Transverse colon (tissue), 4 donors: ENCODE measurements around the gene LSM14A.

Experiments used
- EP300 ChIP-seq: sonication (generic); formaldehyde crosslinking; IDR thresholded peaks from one replicate; pipeline ENCODE4 v1.6.1; 2017; ENCODE audit warnings: antibody characterized with exemption, low read depth
- POLR2A ChIP-seq: fragments of 450-650 bp; IDR thresholded peaks from one replicate; pipeline ENCODE4 v1.6.1; 2016; ENCODE audit warnings: antibody characterized with exemption, mild to moderate bottlenecking, moderate library complexity
- POLR2AphosphoS5 ChIP-seq, 3 donors: sonication (generic); formaldehyde crosslinking; IDR thresholded peaks; one replicate each; pipeline ENCODE4 v1.6.1; 2016; ENCODE audit warnings: antibody characterized with exemption in 3 of 3
- TF ChIP-seq, protein P1 (sequence below), 5 experiments: fragments of 200-600 bp in 3 of 5; fragments of 450-650 bp in 2 of 5; sonication (generic) in 3 of 5; IDR thresholded peaks; 1 replicate in 2 of 5; 2 replicates in 3 of 5; pipeline ENCODE4 v1.5.1; 2016 to 2017; ENCODE audit warnings: antibody characterized with exemption in 5 of 5, inconsistent platforms in 3 of 5, mild to moderate bottlenecking in 2 of 5, moderate library complexity in 1 of 5

DNA sequence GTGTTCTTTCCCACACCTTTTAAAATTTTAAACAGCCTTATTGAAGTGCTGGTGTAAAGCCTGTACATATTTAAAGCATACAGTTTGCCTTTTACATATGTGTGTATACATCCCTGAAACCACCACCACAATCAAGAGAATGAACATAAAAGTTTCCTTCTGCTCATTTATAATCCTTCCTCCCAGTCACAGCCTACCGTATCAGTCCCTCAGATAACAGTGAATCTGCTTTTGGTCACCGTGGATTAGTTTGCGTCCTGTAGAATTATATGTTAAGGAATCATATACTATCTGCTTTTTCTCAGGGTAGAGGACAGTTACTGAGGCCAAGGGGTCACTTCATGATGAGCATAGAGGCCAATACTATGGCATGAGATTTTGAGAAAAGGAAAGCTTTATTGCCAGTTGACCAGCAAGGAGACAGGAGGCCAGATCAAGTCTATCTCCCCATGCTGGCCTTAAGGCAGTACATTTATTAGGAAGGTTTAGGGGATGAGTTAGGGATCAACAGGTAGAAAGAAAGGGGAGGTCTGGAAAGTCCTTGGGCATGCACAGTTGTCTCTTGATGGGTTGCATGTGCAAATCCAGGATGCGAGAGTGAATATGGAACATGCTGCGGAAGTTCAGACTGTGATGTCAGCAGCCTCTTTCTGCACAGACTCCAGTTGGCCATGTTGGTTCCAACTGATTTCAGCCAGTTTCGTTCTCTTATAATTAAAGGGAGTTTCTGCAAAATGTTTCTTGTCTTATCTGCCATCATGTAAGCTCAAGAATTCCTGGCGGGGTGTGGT, 36.3 kb upstream of the LSM14A start:
- TF ChIP-seq POLR2AphosphoS5 (IDR thresholded peaks at IDR 0.05): no peak
- TF ChIP-seq, protein P1, sequence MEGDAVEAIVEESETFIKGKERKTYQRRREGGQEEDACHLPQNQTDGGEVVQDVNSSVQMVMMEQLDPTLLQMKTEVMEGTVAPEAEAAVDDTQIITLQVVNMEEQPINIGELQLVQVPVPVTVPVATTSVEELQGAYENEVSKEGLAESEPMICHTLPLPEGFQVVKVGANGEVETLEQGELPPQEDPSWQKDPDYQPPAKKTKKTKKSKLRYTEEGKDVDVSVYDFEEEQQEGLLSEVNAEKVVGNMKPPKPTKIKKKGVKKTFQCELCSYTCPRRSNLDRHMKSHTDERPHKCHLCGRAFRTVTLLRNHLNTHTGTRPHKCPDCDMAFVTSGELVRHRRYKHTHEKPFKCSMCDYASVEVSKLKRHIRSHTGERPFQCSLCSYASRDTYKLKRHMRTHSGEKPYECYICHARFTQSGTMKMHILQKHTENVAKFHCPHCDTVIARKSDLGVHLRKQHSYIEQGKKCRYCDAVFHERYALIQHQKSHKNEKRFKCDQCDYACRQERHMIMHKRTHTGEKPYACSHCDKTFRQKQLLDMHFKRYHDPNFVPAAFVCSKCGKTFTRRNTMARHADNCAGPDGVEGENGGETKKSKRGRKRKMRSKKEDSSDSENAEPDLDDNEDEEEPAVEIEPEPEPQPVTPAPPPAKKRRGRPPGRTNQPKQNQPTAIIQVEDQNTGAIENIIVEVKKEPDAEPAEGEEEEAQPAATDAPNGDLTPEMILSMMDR (IDR thresholded peaks at IDR 0.05): no peak
- no peak for TF ChIP-seq POLR2A
- no peak for TF ChIP-seq EP300
